ENCODE measurements around the gene TCOF1. TPM values are rescaled to one million over a fixed set of nuclear protein-coding genes. Genes with fewer than 3 reads are reported as not detected.

Gene TCOF1
- total RNA-seq, 1 experiment from 2014 or later = 109 TPM

DNA sequence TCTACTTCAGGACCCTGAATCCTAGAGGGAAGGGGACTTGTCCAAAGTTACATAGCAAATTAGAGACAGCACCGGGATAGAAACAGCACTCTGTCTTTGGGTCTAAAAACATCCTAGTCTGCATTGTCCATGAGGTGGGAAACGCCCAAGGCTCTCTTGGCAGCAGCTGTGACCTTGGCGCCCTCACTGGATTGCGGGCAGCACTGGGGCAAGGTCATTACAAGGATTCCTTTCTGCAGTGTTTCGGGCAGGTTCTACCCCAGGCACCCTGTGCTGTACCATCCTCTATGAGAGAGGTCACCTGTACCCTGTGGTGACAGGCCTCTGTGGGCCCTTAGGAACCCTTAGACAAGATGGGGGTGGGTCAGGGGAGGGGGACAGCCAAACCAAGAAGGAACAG lies 46.6 kb downstream of the TCOF1 start:
- BruUV-seq (replicated peaks) = no TSS peak
- H3K27ac ChIP-seq (ENCODE audit: low read depth, low read length, poor library complexity, severe bottlenecking) = no peak overlapping the region
- intact Hi-C loops (cut with micrococcal nuclease; ENCODE audit: unreplicated experiment) = no loop called here
- no peaks in the 10 kb centered on the region for H3K27me3 ChIP-seq (replicated peaks; ENCODE audit: insufficient read depth, low read depth, low read length, poor library complexity)
- no peak overlapping the region for H3K4me3 ChIP-seq (ENCODE audit: low read depth, low read length, poor library complexity, severe bottlenecking)
- CTCF ChIA-PET = no interaction called here
- TF ChIP-seq EZH2 (IDR thresholded peaks at IDR 0.05; ENCODE audit: borderline replicate concordance, low read depth, low read length, poor library complexity, severe bottlenecking) (no peak), CTCF (conservative IDR thresholded peaks at IDR 0.05; ENCODE audit: low read depth, low read length) (no peak)
- H3K4me1 ChIP-seq (ENCODE audit: insufficient read depth, low read length, poor library complexity, severe bottlenecking) = no peaks in the 10 kb centered on the region
- H3K9me3 ChIP-seq (ENCODE audit: low read depth, low read length, poor library complexity, severe bottlenecking) = no peaks in the 10 kb centered on the region
- H3K36me3 ChIP-seq (ENCODE audit: insufficient read depth, low read length, poor library complexity, severe bottlenecking) = peaks cover 16% of the 10 kb centered on the region
- POLR2A ChIA-PET (ENCODE audit: low non-redundant PET) = no interaction called here
- DNase-seq (ENCODE audit: low spot score) = no peak

DNA sequence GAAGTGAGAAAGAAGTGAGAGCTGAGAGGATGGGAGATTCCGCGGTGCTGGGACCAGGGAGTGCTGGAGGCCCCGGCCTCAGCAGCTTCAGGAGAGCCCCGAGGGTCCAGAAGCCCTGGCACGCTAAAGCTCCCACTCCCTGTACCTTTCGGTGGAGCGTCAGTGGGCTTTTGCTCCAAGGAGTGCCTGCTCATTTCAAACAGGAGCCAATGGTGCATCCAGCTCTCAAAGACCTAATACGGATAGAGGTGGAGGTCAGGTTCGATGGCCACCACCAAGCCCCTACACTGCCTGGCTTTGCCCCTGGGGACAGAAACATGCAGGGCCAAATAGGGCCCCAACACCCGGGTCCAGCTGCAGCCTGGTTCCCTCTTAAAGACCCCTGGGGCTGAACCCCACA lies 47.0 kb downstream of the TCOF1 start:
- ChIA-PET CTCF (no interaction called here), POLR2A (ENCODE audit: low non-redundant PET) (interaction anchor here (0.5 kb wide), 1 partner anchor 185 kb away, joined by 4 read pairs; no protein-coding TSS in a partner anchor)
- Histone ChIP-seq H3K27ac (ENCODE audit: low read depth, low read length, poor library complexity, severe bottlenecking) (no peak overlapping the region), H3K27me3 (replicated peaks; ENCODE audit: insufficient read depth, low read depth, low read length, poor library complexity) (no peaks in the 10 kb centered on the region), H3K4me3 (ENCODE audit: low read depth, low read length, poor library complexity, severe bottlenecking) (no peak overlapping the region), H3K4me1 (ENCODE audit: insufficient read depth, low read length, poor library complexity, severe bottlenecking) (no peaks in the 10 kb centered on the region), H3K36me3 (ENCODE audit: insufficient read depth, low read length, poor library complexity, severe bottlenecking) (peaks cover 12% of the 10 kb centered on the region), H3K9me3 (ENCODE audit: low read depth, low read length, poor library complexity, severe bottlenecking) (no peaks in the 10 kb centered on the region)
- intact Hi-C loops (cut with micrococcal nuclease; ENCODE audit: unreplicated experiment) = no loop called here
- TF ChIP-seq CTCF (conservative IDR thresholded peaks at IDR 0.05; ENCODE audit: low read depth, low read length) (no peak), EZH2 (IDR thresholded peaks at IDR 0.05; ENCODE audit: borderline replicate concordance, low read depth, low read length, poor library complexity, severe bottlenecking) (no peak)
- no peak for DNase-seq (ENCODE audit: low spot score)
- no TSS peak for BruUV-seq (replicated peaks)

DNA sequence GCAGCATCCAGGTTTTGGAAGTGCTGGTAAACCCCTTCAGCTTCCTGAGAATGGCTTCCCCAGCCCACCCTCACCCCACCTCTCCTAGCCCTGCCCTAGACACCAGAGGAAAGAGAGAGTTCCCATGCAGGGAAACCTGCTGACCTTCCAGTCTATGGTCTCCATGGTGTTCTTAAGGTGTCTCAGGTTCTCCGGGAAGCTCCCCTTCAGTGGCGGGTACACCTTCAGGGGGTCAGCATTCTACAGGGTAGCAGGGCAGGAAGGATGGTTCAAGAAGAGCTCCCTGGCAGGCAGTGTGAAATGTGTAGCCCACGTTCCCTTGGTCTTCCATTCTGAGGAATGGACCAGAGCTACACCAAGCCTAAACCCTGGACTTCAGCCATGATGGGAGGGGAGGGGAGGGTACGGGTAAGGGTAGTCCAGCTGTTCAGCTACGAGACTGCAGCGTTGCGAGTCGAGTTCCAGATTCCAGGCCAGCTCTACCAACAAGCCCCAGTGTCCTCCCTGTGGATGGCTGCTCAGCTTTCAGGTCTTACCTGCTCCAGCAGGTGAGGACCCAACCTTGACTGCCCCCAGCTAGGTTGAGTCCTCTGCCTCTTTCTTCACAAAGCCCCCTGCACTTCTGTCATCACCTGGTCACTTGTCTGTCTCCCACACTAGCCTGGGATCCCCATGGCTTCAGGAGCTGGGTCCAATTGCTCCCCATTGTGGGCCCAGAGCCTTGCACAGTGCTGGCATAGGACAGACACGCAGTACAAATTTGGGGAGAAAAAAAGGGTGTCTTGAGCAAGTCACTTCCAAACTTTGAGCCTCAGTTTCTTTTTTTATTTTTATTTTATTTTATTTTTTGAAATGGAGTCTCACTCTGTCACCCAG lies 47.7 kb downstream of the TCOF1 start:
- ChIA-PET POLR2A (ENCODE audit: low non-redundant PET) (interaction anchor here (0.5 to 0.6 kb wide), 2 partner anchors 9 to 186 kb away, joined by 4 read pairs; no protein-coding TSS in a partner anchor), CTCF (no interaction called here)
- Histone ChIP-seq H3K27me3 (replicated peaks; ENCODE audit: insufficient read depth, low read depth, low read length, poor library complexity) (no peaks in the 10 kb centered on the region), H3K4me3 (ENCODE audit: low read depth, low read length, poor library complexity, severe bottlenecking) (no peak overlapping the region), H3K9me3 (ENCODE audit: low read depth, low read length, poor library complexity, severe bottlenecking) (no peaks in the 10 kb centered on the region), H3K4me1 (ENCODE audit: insufficient read depth, low read length, poor library complexity, severe bottlenecking) (peaks cover 4% of the 10 kb centered on the region), H3K36me3 (ENCODE audit: insufficient read depth, low read length, poor library complexity, severe bottlenecking) (peaks cover 5% of the 10 kb centered on the region), H3K27ac (ENCODE audit: low read depth, low read length, poor library complexity, severe bottlenecking) (no peak overlapping the region)
- no TSS peak for BruUV-seq (replicated peaks)
- TF ChIP-seq CTCF (conservative IDR thresholded peaks at IDR 0.05; ENCODE audit: low read depth, low read length) (no peak), EZH2 (IDR thresholded peaks at IDR 0.05; ENCODE audit: borderline replicate concordance, low read depth, low read length, poor library complexity, severe bottlenecking) (no peak)
- intact Hi-C loops (cut with micrococcal nuclease; ENCODE audit: unreplicated experiment) = no loop called here
- DNase-seq (ENCODE audit: low spot score) = no peak
